ENCODE measurements around the gene NLRP13.

The NLRP13 gene

DNA sequence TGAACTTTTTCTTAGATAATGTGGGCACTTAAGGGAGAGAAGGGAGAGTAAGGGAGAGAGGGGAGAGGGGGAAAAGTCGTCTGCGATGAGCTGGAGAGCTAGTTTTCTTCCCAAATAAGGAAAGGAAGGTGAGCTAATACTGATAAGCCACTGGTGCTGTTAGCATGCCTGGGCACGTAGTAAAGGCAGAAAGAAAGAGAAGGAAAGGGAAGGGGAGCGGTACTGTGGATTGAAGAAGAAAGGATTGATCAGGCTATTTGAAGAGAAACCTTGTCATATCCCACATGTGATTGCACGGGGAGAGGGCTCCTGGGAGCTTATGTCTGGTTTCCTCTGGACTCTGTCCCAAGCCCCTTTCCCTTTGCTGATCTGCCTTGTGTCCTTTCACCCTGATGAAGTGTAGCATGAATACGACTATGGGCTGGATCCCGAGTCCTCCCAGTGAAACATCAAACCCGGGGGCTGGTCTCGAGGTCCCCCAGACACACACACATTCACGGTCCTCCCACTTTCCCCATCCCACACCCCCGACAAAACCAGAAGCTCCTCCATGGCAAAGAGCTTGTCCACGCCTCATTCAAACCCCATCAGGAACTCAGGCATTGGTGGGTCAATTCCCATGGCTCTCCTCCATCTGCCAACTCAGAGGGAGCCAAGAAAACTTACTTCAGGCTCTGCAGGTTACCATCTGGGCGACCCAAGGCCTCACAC, 30.6 kb downstream of the NLRP13 start:
- DNase-seq (ENCODE audit: extremely low read depth in 1 of 2, low read depth in 1 of 2): no peak

- no peak for DNase-seq (ENCODE audit: extremely low read depth in 1 of 2, low read depth in 1 of 2)
These were observed 33.2 kb downstream of the NLRP13 start for GRCh38 chr19:55898911-55899310.

DNA sequence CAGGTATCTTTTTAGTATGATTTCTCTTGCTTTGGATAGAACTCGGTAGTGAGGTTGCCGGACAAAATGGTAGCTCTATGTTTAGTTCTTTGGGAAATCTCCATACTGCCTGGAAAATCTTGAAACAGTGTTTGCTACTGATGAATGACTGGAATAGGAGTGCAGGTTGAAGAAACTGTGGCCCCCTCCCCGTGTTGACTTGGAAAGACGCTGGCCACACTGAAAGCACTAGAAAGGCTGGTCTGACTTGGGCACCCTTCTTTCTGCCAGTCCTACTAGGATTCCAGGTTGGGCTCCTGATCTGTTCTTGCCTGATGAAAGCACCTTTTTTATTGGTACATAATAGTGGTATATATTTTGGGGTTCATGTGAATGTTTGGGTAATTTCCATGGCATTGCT, 49.5 kb downstream of the NLRP13 start:
- no peak for DNase-seq (ENCODE audit: extremely low read depth in 1 of 2, low read depth in 1 of 2)

GRCh38 chr19:55877211-55877610, 54.9 kb downstream of the NLRP13 start:
- DNase-seq (ENCODE audit: extremely low read depth in 1 of 2, low read depth in 1 of 2): no peak

DNA sequence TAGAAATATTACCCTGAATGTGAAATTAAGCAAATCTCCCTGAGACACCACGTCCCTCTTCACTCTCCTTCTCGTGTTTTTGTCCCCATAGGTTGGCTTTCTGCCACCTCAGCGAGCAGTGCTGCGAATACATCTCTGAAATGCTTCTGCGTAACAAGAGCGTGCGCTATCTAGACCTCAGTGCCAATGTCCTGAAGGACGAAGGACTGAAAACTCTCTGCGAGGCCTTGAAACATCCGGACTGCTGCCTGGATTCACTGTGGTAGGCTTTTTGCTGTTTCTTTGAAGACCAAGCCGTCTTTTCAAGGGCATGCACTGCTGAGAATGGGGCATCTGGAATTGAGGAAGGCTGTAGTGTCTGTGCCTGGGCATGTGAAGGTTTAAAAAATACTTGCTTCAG, 61.4 kb downstream of the NLRP13 start:
- no peak for DNase-seq (ENCODE audit: extremely low read depth in 1 of 2, low read depth in 1 of 2)

DNA sequence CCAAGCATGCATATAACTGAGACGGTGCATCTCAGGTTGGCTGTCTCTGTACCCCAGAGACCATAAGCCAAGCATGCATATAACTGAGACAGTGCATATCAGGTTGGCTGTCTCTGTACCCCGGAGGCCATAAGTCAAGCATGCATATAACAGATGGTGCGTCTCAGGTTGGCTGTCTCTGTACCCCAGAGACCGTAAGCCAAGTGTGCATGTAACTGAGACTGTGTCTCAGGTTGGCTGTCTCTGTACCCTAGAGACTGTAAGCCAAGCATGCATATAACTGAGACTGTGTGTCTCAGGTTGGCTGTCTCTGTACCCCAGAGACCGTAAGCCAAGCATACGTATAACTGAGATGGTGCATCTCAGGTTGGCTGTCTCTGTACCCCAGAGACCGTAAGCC, 65.0 kb downstream of the NLRP13 start:
- DNase-seq (ENCODE audit: extremely low read depth in 1 of 2, low read depth in 1 of 2): no peak

DNA sequence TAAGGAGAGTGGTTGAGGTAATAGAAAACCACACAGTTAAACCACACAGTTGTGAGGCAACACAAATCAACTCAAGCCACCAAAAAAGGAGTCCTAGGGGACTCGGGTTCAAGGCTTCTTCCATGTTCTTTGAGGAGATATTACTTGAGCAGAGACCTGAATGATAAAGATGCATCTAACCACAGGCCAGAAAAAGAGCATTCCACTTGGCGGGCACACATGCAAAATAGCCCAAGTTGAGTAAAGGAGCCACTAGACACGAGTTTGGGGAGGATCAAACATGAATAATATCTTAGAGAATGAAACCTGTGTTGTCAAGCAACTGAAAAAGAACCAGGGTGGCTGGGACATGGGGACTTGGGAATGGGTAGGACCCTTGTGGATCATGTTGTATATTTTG, 65.6 kb downstream of the NLRP13 start:
- no peak for DNase-seq (ENCODE audit: extremely low read depth in 1 of 2, low read depth in 1 of 2)

- no peak for DNase-seq (ENCODE audit: extremely low read depth in 1 of 2, low read depth in 1 of 2)
These were observed 73.2 kb downstream of the NLRP13 start for GRCh38 chr19:55858969-55859368.

GRCh38 chr19:55858401-55858800, 73.7 kb downstream of the NLRP13 start:
- DNase-seq (ENCODE audit: extremely low read depth in 1 of 2, low read depth in 1 of 2): no peak

- no peak for DNase-seq (ENCODE audit: extremely low read depth in 1 of 2, low read depth in 1 of 2)
These were observed 74.2 kb downstream of the NLRP13 start for GRCh38 chr19:55857974-55858373.

GRCh38 chr19:55857149-55857548, 75.0 kb downstream of the NLRP13 start:
- no peak for DNase-seq (ENCODE audit: extremely low read depth in 1 of 2, low read depth in 1 of 2)

- no peak for DNase-seq (ENCODE audit: extremely low read depth in 1 of 2, low read depth in 1 of 2)
These were observed 77.0 kb downstream of the NLRP13 start for GRCh38 chr19:55855160-55855559.
